HEK293 (cell line): ENCODE measurements around the gene PIGL.
"Not testable (repeated sequence)": the region's sequence is repeated elsewhere in the genome, so short reads cannot be mapped to it uniquely, and the experiment has no call there.

Source experiments
- CTCF ChIA-PET: fragments of 350-600 bp; formaldehyde crosslinking; extraction: SDS; loops from one replicate; lab custom pipeline; 2021; ENCODE audit warnings: antibody characterized with exemption; lab: Yijun Ruan, JAX
- POLR2A ChIA-PET: fragments of 300-600 bp; formaldehyde crosslinking; extraction: SDS; loops from one replicate; lab custom pipeline; 2020; ENCODE audit warnings: antibody characterized with exemption, inconsistent platforms; lab: Yijun Ruan, JAX
- H3K27ac ChIP-seq: fragments of 200-500 bp; sonication (Bioruptor generic); 2 replicates; pipeline ENCODE4 v1.5.1; 2014; ENCODE audit warnings: low read depth, low read length, control low read depth, inconsistent platforms; ENCODE audit errors: extremely low read depth
- H3K36me3 ChIP-seq, 2 experiments: fragments of 200-500 bp in 1 of 2; sonication (Bioruptor generic) in 1 of 2; 1 replicate in 1 of 2; 2 replicates in 1 of 2; pipeline ENCODE4 v1.5.1; 2014 to 2017; ENCODE audit warnings: inconsistent platforms in 2 of 2, low read length in 2 of 2; ENCODE audit not compliant: control insufficient read depth in 2 of 2, insufficient read depth in 1 of 2
- H3K4me1 ChIP-seq: fragments of 200-500 bp; sonication (Bioruptor generic); 2 replicates; pipeline ENCODE4 v1.5.1; 2014; ENCODE audit warnings: mild to moderate bottlenecking, low read length, inconsistent platforms; ENCODE audit not compliant: control insufficient read depth, insufficient read depth
- H3K4me3 ChIP-seq: 2 replicates; pipeline ENCODE4 v1.5.1; 2011; ENCODE audit warnings: low read depth, mild to moderate bottlenecking, control low read depth, low read length, moderate library complexity
- H3K9me3 ChIP-seq: fragments of 200-500 bp; sonication (Bioruptor generic); 2 replicates; pipeline ENCODE4 v1.5.1; 2014; ENCODE audit warnings: low read depth, low read length, inconsistent platforms; ENCODE audit not compliant: control insufficient read depth, insufficient read depth
- BCL6B ChIP-seq: fragments of 450-650 bp; formaldehyde crosslinking; IDR thresholded peaks from 2 replicates; pipeline ENCODE4 v1.5.1; 2017; ENCODE audit warnings: missing biosample characterization, missing genetic modification characterization
- MYNN ChIP-seq: fragments of 450-650 bp; formaldehyde crosslinking; IDR thresholded peaks from 2 replicates; pipeline ENCODE4 v1.5.1; 2016; ENCODE audit warnings: missing biosample characterization, missing genetic modification characterization, borderline replicate concordance
- MZF1 ChIP-seq: fragments of 450-650 bp; formaldehyde crosslinking; IDR thresholded peaks from 2 replicates; pipeline ENCODE4 v1.5.1; 2017; ENCODE audit warnings: missing biosample characterization, missing genetic modification characterization, borderline replicate concordance
- OVOL3 ChIP-seq: fragments of 450-650 bp; formaldehyde crosslinking; IDR thresholded peaks from 2 replicates; pipeline ENCODE4 v1.5.1; 2016; ENCODE audit warnings: missing biosample characterization, missing genetic modification characterization
- PRDM10 ChIP-seq: fragments of 450-650 bp; formaldehyde crosslinking; IDR thresholded peaks from 2 replicates; pipeline ENCODE4 v1.5.1; 2016; ENCODE audit warnings: missing biosample characterization, missing genetic modification characterization
- ZBTB17 ChIP-seq: fragments of 450-650 bp; formaldehyde crosslinking; IDR thresholded peaks from 2 replicates; pipeline ENCODE4 v1.5.1; 2016; ENCODE audit warnings: missing biosample characterization, missing genetic modification characterization
- ZFHX2 ChIP-seq: fragments of 450-650 bp; formaldehyde crosslinking; conservative IDR thresholded peaks from 2 replicates; pipeline ENCODE4 v1.5.1; 2016; ENCODE audit warnings: missing biosample characterization, missing genetic modification characterization
- ZNF146 ChIP-seq: fragments of 450-650 bp; formaldehyde crosslinking; IDR thresholded peaks from 2 replicates; pipeline ENCODE4 v1.5.1; 2016; ENCODE audit warnings: missing biosample characterization, missing genetic modification characterization
- ZNF175 ChIP-seq: fragments of 450-650 bp; formaldehyde crosslinking; IDR thresholded peaks from 2 replicates; pipeline ENCODE4 v1.5.1; 2016; ENCODE audit warnings: missing biosample characterization, missing genetic modification characterization
- ZNF239 ChIP-seq: fragments of 450-650 bp; formaldehyde crosslinking; IDR thresholded peaks from 2 replicates; pipeline ENCODE4 v1.5.1; 2016; ENCODE audit warnings: missing biosample characterization, missing genetic modification characterization
- ZNF354C ChIP-seq: fragments of 450-650 bp; formaldehyde crosslinking; IDR thresholded peaks from 2 replicates; pipeline ENCODE4 v1.5.1; 2016; ENCODE audit warnings: missing biosample characterization, missing genetic modification characterization, low read depth, borderline replicate concordance
- ZNF488 ChIP-seq: fragments of 450-650 bp; formaldehyde crosslinking; IDR thresholded peaks from 2 replicates; pipeline ENCODE4 v1.5.1; 2016; ENCODE audit warnings: missing biosample characterization, missing genetic modification characterization
- ZNF544 ChIP-seq: fragments of 450-650 bp; formaldehyde crosslinking; IDR thresholded peaks from 2 replicates; pipeline ENCODE4 v1.5.0; 2017; ENCODE audit warnings: missing biosample characterization, missing genetic modification characterization
- ZNF658 ChIP-seq: fragments of 450-650 bp; formaldehyde crosslinking; IDR thresholded peaks from 2 replicates; pipeline ENCODE4; 2016; ENCODE audit warnings: missing biosample characterization, missing genetic modification characterization
- ZNF664 ChIP-seq: fragments of 450-650 bp; formaldehyde crosslinking; IDR thresholded peaks from 2 replicates; pipeline ENCODE4 v1.5.1; 2016; ENCODE audit warnings: missing biosample characterization, missing genetic modification characterization
- ZNF768 ChIP-seq: fragments of 450-650 bp; formaldehyde crosslinking; IDR thresholded peaks from 2 replicates; pipeline ENCODE4 v1.5.1; 2018; ENCODE audit warnings: missing biosample characterization, mild to moderate bottlenecking, missing genetic modification characterization
- ZXDB ChIP-seq: fragments of 450-650 bp; formaldehyde crosslinking; IDR thresholded peaks from 2 replicates; pipeline ENCODE4 v1.5.1; 2016; ENCODE audit warnings: missing biosample characterization, missing genetic modification characterization
- TF ChIP-seq, protein P1 (sequence below): fragments of 450-650 bp; formaldehyde crosslinking; IDR thresholded peaks from 2 replicates; pipeline ENCODE4 v1.5.1; 2016; ENCODE audit warnings: missing biosample characterization, missing genetic modification characterization

The PIGL gene

GRCh38 chr17:16229912-16230561, 13.0 kb downstream of the PIGL start:
- CTCF ChIA-PET, result interaction anchor here (0.6 to 1.0 kb wide), 3 partner anchors 56 to 227 kb away, joined by 3 to 8 read pairs (median 3); no protein-coding TSS in a partner anchor
- H3K27ac ChIP-seq, H3K36me3 ChIP-seq, H3K4me3 ChIP-seq, H3K4me1 ChIP-seq, H3K9me3 ChIP-seq: not testable (repeated sequence)
- TF ChIP-seq ZBTB17, result peak; percentile 9; the same call in 1 of the 2 replicates
- TF ChIP-seq, protein P1, sequence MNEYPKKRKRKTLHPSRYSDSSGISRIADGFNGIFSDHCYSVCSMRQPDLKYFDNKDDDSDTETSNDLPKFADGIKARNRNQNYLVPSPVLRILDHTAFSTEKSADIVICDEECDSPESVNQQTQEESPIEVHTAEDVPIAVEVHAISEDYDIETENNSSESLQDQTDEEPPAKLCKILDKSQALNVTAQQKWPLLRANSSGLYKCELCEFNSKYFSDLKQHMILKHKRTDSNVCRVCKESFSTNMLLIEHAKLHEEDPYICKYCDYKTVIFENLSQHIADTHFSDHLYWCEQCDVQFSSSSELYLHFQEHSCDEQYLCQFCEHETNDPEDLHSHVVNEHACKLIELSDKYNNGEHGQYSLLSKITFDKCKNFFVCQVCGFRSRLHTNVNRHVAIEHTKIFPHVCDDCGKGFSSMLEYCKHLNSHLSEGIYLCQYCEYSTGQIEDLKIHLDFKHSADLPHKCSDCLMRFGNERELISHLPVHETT, result 0 out of 2 replicates have a peak, but pooled peaks have one; percentile 0
- POLR2A ChIA-PET, result interaction anchor here (0.9 to 1.3 kb wide), 2 partner anchors 12 to 14 kb away, joined by 4 to 6 read pairs; partner anchors contain the start of gene NCOR1

- ChIA-PET CTCF (interaction anchor here (0.6 kb wide), 1 partner anchor 71 kb away, joined by 4 read pairs; no protein-coding TSS in a partner anchor), POLR2A (interaction anchor here (0.7 kb wide), 2 partner anchors 16 to 17 kb away, joined by 3 to 5 read pairs; no protein-coding TSS in a partner anchor)
- TF ChIP-seq ZNF664 (0 out of 2 replicates have a peak, but pooled peaks have one; percentile 26), ZNF544 (tag by site-specific recombination) (no peak)
- Histone ChIP-seq H3K36me3 (peaks cover 7 to 19% of the 10 kb centered on the region in 2 experiments; a peak in 2 of 3 replicates), H3K9me3 (no peaks in the 10 kb centered on the region), H3K4me3 (no peak overlapping the region), H3K4me1 (no peaks in the 10 kb centered on the region), H3K27ac (no peak overlapping the region)
Observed at GRCh38 chr17:16232391-16232790, 15.4 kb downstream of the PIGL start.

DNA sequence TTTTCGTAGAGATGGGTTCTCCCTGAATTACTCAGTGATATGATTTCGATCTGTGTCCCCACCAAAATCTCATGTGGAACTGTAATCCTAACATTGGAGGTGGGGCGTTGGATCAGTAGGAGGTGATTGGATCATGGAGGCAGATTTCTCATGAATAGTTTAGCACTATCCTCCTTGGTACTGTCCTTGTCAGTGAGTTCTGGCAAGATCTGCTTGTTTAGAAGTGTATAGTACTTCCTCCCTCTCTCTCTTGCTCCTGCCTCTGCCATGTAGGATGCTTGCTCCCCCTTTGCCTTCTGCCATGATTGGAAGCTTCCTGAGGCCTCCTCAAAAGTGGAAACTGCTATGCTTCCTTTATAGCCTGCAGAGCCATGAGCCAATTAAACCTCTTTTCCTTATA, 22.9 kb downstream of the PIGL start:
- H3K27ac ChIP-seq, result no peak overlapping the region
- POLR2A ChIA-PET, result interaction anchor here (0.6 kb wide), 1 partner anchor 15 kb away, joined by 3 read pairs; no protein-coding TSS in a partner anchor
- H3K4me1 ChIP-seq, result 0 out of 2 replicates have a peak, but pooled peaks cover 3% of the 10 kb centered on the region
- no peak overlapping the region for H3K4me3 ChIP-seq
- H3K9me3 ChIP-seq, result no peaks in the 10 kb centered on the region
- peaks cover 6 to 11% of the 10 kb centered on the region in 2 experiments; a peak in 2 of 3 replicates for H3K36me3 ChIP-seq
- TF ChIP-seq ZNF768 (tag by site-specific recombination) (no peak), ZNF239 (tag by site-specific recombination) (0 out of 2 replicates have a peak, but pooled peaks have one; percentile 43), ZNF146 (tag by site-specific recombination) (peak; percentile 51), PRDM10 (tag by site-specific recombination) (peak; percentile 84)
- CTCF ChIA-PET, result no interaction called here

DNA sequence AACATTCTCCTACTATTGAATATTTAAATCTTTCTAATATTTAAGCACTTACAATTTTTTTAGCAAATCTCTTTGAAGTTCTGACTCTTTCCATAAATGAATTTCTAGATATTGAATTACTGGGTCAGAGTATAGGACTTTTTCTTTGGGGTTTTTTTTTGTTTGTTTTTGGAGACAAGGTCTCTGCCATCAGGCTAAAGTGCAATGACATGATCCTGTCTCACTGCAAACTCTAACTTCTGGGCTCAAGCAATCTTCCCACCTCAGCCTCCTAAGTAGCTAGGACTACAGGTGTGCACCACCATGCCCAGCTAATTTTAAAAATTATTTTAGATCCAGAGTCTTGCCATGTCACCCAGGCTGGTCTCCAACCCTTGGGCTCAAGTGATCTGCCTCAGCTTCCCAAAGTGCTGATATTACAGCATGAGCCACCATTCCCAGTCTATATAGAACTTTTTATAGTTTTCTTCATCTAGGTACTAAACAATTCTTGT, 24.9 kb downstream of the PIGL start:
- ChIA-PET CTCF (interaction anchor here (0.6 kb wide), 1 partner anchor 994 kb away, joined by 4 read pairs; no protein-coding TSS in a partner anchor), POLR2A (interaction anchor here (0.7 kb wide), 1 partner anchor 629 kb away, joined by 10 read pairs; no protein-coding TSS in a partner anchor)
- Histone ChIP-seq H3K4me1 (0 out of 2 replicates have a peak, but pooled peaks cover 3% of the 10 kb centered on the region), H3K27ac (no peak overlapping the region), H3K36me3 (peaks cover 0 to 3% of the 10 kb centered on the region in 2 experiments; a peak in 1 of 3 replicates), H3K4me3 (no peak overlapping the region), H3K9me3 (no peaks in the 10 kb centered on the region)
- TF ChIP-seq ZNF488 (no peak), ZXDB (tag by site-specific recombination) (no peak), BCL6B (tag by site-specific recombination) (no peak), ZNF354C (tag by site-specific recombination) (no peak), ZFHX2 (tag by site-specific recombination) (no peak), ZNF175 (tag by site-specific recombination) (no peak), MYNN (tag by site-specific recombination) (no peak), MZF1 (tag by site-specific recombination) (no peak), ZNF658 (tag by site-specific recombination) (no peak), OVOL3 (tag by site-specific recombination) (no peak)
